ENCODE data around the gene GAPDHS.

- no peak for TF ChIP-seq CTCF (IDR thresholded peaks at IDR 0.05)
- no peak for TF ChIP-seq POLR2AphosphoS5 (IDR thresholded peaks at IDR 0.05)
- no peak for TF ChIP-seq EP300 (IDR thresholded peaks at IDR 0.05)
Observed at GRCh38 chr19:35521124-35521743, 12.0 kb upstream of the GAPDHS start.
